GM12891 (cell line): ENCODE measurements around the gene TMSB15A.
"Not testable (repeated sequence)": the region's sequence is repeated elsewhere in the genome, so short reads cannot be mapped to it uniquely, and the experiment has no call there.

ENCODE experiments used
- DNase-seq: peaks from one replicate; pipeline ENCODE4 v3.0.0; 2011; ENCODE audit warnings: low spot score; ENCODE audit not compliant: insufficient read length
- FAIRE-seq: peaks from 2 replicates; lab custom pipeline; 2011; peaks lifted over from hg19 to GRCh38; lab: Jason Lieb, UNC
- PAX5 ChIP-seq: IDR thresholded peaks from 2 replicates; pipeline ENCODE4 v1.6.1; 2011; ENCODE audit warnings: low read length, moderate library complexity, mild to moderate bottlenecking; ENCODE audit not compliant: insufficient read depth, severe bottlenecking
- POLR2A ChIP-seq: IDR thresholded peaks from 2 replicates; pipeline ENCODE4 v1.6.1; 2011; ENCODE audit warnings: low read depth, low read length, control low read depth
- POLR2AphosphoS5 ChIP-seq: IDR thresholded peaks from 2 replicates; pipeline ENCODE4 v1.6.1; 2011; ENCODE audit warnings: low read depth, low read length, control low read depth
- POU2F2 ChIP-seq: IDR thresholded peaks from 2 replicates; pipeline ENCODE4 v1.6.1; 2011; ENCODE audit warnings: low read depth, mild to moderate bottlenecking, control low read depth, low read length, moderate library complexity
- SPI1 ChIP-seq: IDR thresholded peaks from 2 replicates; pipeline ENCODE4 v1.6.1; 2011; ENCODE audit warnings: low read depth, low read length, control low read depth
- TAF1 ChIP-seq: IDR thresholded peaks from 2 replicates; pipeline ENCODE4 v1.6.1; 2011; ENCODE audit warnings: low read depth, low read length, control low read depth

The TMSB15A gene

GRCh38 chrX:102491766-102492165 is 24.8 kb downstream of the TMSB15A start:
- FAIRE-seq: no peak
- TF ChIP-seq POLR2AphosphoS5 (no peak), TAF1 (no peak), POU2F2 (no peak), PAX5 (no peak), POLR2A (no peak), SPI1 (no peak)
- DNase-seq: no peak

GRCh38 chrX:102478765-102479164 is 37.8 kb downstream of the TMSB15A start:
- not testable (repeated sequence) for FAIRE-seq

GRCh38 chrX:102471762-102472220 is 44.7 kb downstream of the TMSB15A start, which contains the start of gene TCP11X2:
Gene TCP11X2 (minus strand): TSS chrX:102471812.
- FAIRE-seq: peak; percentile 5
- DNase-seq: not testable (repeated sequence)

More at GRCh38 chrX:102478765-102479164, 37.8 kb downstream of the TMSB15A start:
- DNase-seq: not testable (repeated sequence)

GRCh38 chrX:102470215-102470614 is 46.3 kb downstream of the TMSB15A start:
- not testable (repeated sequence) for DNase-seq
- peak; percentile 45 for FAIRE-seq
